GM18526 (cell line): Measurements from ENCODE around the gene HK2.
A peak's percentile ranks its signal among the peaks of the same experiment; 100 is the strongest.

Source experiments
- POLR2A ChIP-seq: IDR thresholded peaks from 3 replicates; pipeline ENCODE4 v1.6.1; 2011; ENCODE audit not compliant: insufficient read length; ENCODE audit errors: extremely low read depth

Gene HK2

GRCh38 chr2:74824679-74825078 is 9.2 kb upstream of the HK2 start:
- TF ChIP-seq POLR2A: no peak

DNA sequence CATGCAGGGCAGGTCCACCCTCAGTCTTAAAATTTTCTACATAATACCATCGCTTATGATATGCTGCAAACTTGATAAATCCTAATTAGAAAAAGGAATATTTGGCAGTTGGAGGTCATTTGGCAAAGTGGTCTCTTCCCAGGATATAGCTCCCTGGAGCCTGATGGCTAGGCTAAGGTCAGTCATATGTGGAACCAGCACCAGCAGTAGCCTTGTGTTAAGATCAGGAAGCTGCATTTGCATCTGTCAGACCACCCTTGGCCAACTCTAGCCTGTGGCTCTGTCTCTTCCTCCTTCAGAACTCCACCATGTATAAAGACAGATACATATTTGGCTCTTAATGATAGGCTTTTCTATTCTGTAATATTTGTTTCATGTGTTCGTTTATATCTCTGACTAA is 5.4 kb upstream of the HK2 start:
- no peak for TF ChIP-seq POLR2A

- TF ChIP-seq POLR2A: no peak
These were observed 2.0 kb upstream of the HK2 start for GRCh38 chr2:74831693-74832530.

- TF ChIP-seq POLR2A: peak; percentile 55
These were observed 1.1 kb downstream of the HK2 start for GRCh38 chr2:74834792-74835755.

DNA sequence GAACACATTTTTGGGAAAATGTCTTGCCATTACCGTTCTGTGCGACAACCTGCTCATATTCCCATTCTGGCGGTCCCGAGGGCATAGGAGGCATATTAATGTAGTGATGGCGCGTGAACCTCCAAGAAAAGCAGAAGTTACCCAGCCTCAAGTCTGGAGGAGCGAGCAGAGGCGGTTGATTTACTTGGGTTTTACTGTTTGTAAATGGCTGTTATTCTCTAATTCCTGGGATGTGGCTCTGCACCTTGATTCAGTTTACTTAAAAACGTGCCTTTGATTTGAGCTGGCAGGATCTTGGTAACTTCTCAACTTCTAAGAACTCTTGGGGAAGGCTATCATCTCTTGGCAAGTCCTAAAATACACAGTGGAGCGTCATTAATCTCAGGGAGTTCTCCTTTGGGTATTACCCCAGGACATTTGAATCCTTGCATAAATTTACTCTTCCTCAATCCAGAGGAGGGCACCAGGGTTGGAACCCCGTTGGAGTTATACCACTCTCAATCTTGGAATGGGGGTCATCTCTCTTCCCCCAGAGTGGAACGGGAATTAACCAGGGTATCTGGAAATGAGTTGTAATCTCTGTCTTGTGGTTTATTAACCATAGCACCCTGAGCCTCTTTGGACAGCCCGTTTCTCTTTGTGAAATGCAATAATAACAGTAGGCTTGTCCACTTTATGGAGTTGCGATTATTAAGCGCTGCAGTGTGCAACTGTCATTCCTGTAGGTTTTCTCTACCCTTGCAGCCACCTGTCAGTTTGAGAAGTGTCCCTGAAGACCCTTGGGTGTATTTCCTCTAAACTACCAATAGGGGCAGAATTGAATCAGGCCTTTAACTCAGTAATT is 2.1 kb downstream of the HK2 start:
- no peak for TF ChIP-seq POLR2A

DNA sequence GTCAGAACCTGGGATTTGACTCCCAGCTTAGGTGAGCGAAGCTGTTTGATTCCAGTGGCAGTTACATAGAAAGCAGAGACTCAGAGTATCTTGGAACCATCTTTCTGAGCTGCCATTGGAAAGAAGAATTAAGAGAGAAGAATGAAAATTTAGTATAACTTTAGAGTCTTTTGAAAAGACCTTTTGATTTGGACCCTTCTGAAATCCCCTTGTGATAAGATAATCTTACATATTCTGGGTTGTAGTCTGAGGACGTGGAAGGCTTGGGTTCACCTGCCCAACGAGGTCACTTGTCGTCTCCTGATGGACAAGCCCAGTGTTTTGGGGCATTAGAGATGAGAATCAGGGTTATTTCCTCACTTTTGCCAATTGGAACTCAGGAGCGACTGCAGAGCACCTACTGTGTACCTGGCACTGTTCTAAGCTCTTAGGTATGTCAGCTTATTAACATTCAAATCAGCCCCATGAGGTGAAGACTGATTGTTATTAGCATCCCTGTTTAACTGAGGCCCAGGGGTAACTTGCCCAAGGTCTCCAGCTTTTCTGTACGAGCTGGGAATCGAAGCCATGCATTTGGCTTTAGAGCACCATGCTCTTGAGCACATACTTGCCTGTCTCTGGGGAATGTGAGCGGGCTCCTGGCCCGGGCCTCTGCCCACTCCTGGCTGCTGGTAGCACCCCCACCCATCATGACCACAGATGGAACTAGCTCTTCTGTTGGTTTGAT is 2.9 kb downstream of the HK2 start:
- TF ChIP-seq POLR2A: no peak

DNA sequence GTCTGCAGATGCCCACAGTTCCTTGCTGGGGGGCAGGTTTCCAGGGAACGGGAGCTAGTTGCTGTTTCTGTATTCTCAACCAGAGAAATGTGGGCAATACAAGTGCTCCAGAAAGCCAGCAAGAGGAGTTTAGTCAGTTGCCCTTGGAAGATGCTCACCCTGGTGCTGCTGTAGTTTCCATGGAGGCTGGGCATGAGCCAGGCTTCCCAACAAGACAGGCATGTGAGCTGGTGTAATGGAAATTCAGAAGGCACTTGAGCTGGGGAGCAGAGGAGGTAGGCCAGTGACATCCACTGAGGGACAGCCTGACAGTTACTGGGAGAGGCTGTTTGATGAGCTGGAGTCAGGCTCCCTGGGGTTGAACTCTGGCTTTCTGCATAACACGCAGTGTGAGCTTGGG is 7.7 kb downstream of the HK2 start:
- TF ChIP-seq POLR2A: no peak

- no peak for TF ChIP-seq POLR2A
These were observed 9.5 kb downstream of the HK2 start for GRCh38 chr2:74843433-74843832.

DNA sequence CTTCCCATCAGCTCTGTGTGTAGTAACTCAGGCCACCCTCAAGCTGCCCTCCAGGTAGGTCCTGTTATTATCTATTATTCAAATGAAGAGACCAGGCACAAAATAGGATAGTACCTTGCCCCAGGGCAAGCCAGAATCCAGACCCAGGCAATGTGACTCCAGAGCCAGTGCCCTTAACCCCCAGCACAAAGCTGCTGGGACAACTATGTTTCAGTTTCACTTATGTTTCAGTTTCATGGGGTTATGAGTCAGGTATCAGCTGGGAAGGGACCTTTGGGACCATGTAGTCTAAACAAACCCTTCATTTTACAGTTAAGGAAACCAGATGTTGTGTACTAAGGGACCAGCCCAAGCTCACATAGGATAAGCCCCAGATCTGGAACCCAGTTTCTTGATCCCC is 10.0 kb downstream of the HK2 start:
- no peak for TF ChIP-seq POLR2A

DNA sequence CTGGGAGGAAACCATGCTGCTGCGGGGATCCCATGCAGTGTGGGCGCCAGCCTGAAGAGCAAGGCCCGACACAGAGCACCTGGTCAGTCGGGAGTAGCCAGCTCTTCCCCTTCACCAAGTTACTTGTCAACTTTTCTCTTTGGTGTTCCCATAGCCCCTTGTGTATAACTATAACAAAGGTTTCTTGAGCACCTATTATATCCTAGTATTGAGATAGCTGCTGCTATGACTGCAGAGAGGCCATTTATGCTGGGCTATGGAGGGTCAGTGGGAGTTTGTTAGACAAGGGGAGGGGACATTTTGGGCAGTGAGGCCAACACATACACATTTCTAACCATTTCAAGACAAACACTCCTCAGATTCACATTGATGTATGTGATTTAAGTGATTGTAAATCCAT is 10.8 kb downstream of the HK2 start:
- TF ChIP-seq POLR2A: no peak

DNA sequence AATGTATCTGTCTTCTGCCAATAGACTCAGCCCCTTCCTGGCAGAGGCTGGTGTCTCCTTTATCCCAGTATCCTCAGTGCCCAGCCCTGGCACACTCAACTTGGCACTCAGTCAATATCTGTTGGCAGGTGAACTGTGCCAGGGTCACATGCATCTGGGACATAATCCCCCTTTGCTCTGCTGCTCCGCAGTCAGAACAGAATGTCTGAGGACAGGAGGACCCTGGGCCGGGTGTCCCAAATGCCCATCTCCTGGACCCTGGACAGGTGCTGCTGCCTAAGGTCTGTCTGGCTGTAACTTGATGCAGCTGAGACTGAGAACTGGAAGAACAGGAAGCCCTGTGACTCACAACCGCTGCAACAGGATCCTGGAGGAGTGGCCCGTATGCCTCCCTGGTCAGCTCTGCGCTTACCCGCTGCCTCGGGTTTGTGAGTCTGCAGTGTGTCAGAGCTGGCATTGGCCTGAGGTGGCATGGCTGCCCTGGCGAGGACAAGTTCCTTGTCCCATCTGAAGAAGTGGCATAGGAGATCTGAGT is 11.4 kb downstream of the HK2 start:
- no peak for TF ChIP-seq POLR2A

DNA sequence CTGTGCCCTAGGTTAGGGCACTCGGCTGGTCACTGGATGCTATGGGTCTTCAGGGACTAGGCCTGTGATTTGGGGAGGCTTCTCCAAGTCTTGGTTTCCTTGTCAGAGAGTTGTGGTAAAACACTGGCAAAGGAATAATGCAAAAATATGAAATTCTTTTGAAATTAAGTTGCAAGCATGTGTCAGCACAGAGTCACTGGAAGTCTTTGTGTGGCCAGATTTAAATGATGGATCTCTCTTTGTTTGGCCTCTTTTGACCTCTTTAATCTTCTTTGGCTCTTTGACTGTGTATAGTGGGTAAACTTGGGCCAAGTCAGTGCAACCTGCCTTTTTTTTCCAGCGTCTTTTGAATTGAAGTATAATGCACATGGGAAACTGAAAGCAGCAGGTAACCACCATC is 12.1 kb downstream of the HK2 start:
- no peak for TF ChIP-seq POLR2A

DNA sequence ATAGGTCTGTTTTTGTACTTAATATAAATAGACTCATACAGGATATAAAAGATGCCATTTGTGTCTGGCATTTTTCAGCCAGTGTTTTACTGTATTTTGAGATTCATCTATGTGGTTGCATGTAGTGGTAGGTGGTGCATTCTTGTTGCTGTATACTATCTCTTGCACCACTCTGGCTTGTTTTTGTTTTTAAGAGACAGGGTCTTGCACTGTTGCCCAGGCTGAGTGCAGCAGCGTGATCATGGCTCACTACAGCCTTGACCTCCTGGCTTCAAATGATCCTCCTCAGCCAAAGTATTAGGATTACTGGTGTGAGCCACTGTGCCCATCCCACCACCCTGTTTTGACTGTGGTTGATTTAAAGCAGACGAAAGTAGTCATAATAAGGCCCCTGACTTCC is 12.6 kb downstream of the HK2 start:
- no peak for TF ChIP-seq POLR2A
